Prostate gland (tissue), 2 donors: ENCODE results near the gene TMEM150B. TPM values are rescaled to one million over a fixed set of nuclear protein-coding genes. Genes with fewer than 3 reads are reported as not detected.

Experiments
- DNase-seq: peaks from one replicate; pipeline ENCODE4 v3.0.0-alpha.2; 2019; ENCODE audit warnings: low spot score
- H3K27ac ChIP-seq, 2 donors: fragments of 200-600 bp; sonication (generic); 2 replicates each; pipeline ENCODE4 v1.5.1; 2017 to 2019
- H3K27me3 ChIP-seq: fragments of 200-600 bp; sonication (generic); replicated peaks from 2 replicates; pipeline ENCODE4 v1.5.1; 2019; ENCODE audit not compliant: insufficient read depth
- H3K36me3 ChIP-seq, 2 donors: fragments of 200-600 bp; sonication (generic); 1 replicate in 1 of 2; 2 replicates in 1 of 2; pipeline versions ENCODE4 v1.5.1 to v1.8.1; 2017 to 2019
- H3K4me1 ChIP-seq: fragments of 200-600 bp; sonication (generic); replicated peaks from 2 replicates; pipeline ENCODE4 v1.5.1; 2019
- H3K4me3 ChIP-seq, 2 donors: fragments of 200-600 bp; sonication (generic); 2 replicates each; pipeline ENCODE4 v1.5.1; 2017 to 2019
- H3K9me3 ChIP-seq: fragments of 200-600 bp; sonication (generic); 2 replicates; pipeline ENCODE4 v1.5.1; 2017
- CTCF ChIP-seq, 4 experiments: fragments of 200-600 bp in 2 of 4; fragments of 450-650 bp in 2 of 4; sonication (generic) in 2 of 4; IDR thresholded peaks; 1 replicate in 3 of 4; 2 replicates in 1 of 4; pipeline ENCODE4 v1.5.1; 2016 to 2019; ENCODE audit warnings: antibody characterized with exemption in 4 of 4, mild to moderate bottlenecking in 2 of 4, moderate library complexity in 2 of 4
- POLR2A ChIP-seq: fragments of 450-650 bp; IDR thresholded peaks from one replicate; pipeline ENCODE4 v1.6.1; 2016; ENCODE audit warnings: antibody characterized with exemption, mild to moderate bottlenecking
- POLR2AphosphoS5 ChIP-seq: sonication (generic); formaldehyde crosslinking; IDR thresholded peaks from one replicate; pipeline ENCODE4 v1.6.1; 2017; ENCODE audit warnings: antibody characterized with exemption
- WGBS: methylation state at CpG from one replicate; pipeline ENCODE4 v1.1.5; 2018; 5-methylcytosine and 5-hydroxymethylcytosine counted together
- intact Hi-C: fragments of 100-400 bp; cut with DNase I; formaldehyde crosslinking; loops from one replicate; pipeline ENCODE4 v1.14.2; 2022
- total RNA-seq, 2 donors: library from RNA; depleted of rRNA; stranded (reverse); fragments of >200 nt; gene quantifications; one replicate each; pipeline ENCODE4 v1.1.0, GENCODE V29; 2016

The TMEM150B gene
- total RNA-seq, 2 donors from 2014 or later, result not detected

- no peak for DNase-seq
- no peak for TF ChIP-seq POLR2AphosphoS5
- no peak for TF ChIP-seq CTCF (IDR thresholded peaks at IDR 0.05)
- TF ChIP-seq POLR2A, result no peak
- Histone ChIP-seq H3K4me3 (no peak overlapping the region), H3K4me1 (no peaks in the 10 kb centered on the region), H3K27ac (no peak overlapping the region), H3K9me3 (no peaks in the 10 kb centered on the region), H3K27me3 (no peaks in the 10 kb centered on the region), H3K36me3 (no peaks in the 10 kb centered on the region)
- intact Hi-C loops, result no loop called here
- 46% methylated on average over 12 of the region's 12 CpGs for WGBS
These were observed 2.8 kb downstream of the TMEM150B start for GRCh38 chr19:55322204-55322885.

DNA sequence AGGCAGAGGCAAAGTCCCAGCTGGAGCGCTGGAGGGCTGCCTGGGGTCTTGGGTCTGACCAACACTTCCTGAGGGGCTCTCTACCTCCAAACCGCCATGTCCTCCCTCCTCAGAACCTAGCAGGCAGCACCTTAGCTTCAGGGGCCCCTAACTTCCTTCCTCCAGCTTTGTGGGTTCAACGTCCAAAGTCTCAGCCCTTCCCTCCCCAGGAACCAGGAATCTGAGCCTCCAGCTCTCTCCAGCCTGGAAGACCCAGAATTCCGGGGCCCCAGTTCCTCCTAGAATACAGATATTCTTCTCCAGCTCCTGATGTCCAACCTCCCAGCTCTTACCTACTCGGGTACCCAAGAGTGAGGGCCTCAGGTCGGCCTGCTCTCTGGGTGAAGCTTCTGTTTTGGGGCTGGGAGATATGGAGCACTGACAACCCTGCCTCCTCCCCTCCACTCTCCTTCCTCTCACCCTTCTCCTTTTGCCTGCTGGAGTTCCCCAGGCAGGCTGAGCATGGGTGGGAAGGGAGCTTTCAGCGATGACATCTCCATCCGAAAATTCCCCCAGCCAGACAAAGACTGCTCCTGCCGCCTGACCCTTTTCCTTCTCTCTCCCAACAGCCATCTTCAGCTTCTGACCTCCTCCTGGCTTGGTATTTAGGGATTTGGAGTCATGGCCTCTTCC is 3.5 kb downstream of the TMEM150B start:
- 79% methylated on average over 9 of the region's 9 CpGs for WGBS
- Histone ChIP-seq H3K4me1 (no peaks in the 10 kb centered on the region), H3K36me3 (no peaks in the 10 kb centered on the region), H3K27ac (no peak overlapping the region), H3K9me3 (no peaks in the 10 kb centered on the region), H3K4me3 (no peak overlapping the region), H3K27me3 (no peaks in the 10 kb centered on the region)
- no peak for TF ChIP-seq POLR2AphosphoS5
- no peak for TF ChIP-seq CTCF (IDR thresholded peaks at IDR 0.05)
- TF ChIP-seq POLR2A, result no peak
- intact Hi-C loops, result no loop called here
- no peak for DNase-seq

DNA sequence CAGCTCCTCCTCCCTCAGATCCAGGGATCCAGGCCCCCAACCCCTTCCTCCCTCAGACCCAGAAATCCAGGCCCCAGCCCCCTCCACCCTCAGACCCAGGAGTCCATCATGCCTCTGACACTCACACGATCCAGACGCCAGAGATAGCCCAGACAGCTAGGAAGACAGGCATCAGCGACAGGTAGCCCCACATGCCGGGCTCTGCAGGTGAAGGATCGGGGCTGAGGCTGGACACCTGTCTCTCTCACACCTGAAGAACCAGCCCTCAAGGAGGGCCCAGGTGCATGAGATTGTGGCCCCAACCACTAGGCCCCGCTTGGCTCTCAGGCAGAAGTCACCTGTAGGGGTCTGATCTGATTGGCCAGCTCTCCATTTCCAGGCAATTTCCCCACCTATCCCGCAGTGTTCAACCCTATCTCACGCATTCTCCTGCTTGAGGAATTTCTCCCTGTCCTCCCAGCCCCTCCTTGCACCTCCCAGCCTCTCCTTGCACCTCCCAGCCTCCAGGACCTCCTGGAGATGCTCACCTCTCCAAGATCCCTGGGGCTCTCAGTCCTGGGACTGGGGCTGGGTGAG is 4.2 kb downstream of the TMEM150B start:
- TF ChIP-seq POLR2A, result no peak
- no peak for TF ChIP-seq POLR2AphosphoS5
- TF ChIP-seq CTCF (IDR thresholded peaks at IDR 0.05), result no peak
- intact Hi-C loops, result no loop called here
- DNase-seq, result no peak
- no peak overlapping the region for H3K4me3 ChIP-seq
- H3K4me1 ChIP-seq, result no peaks in the 10 kb centered on the region
- 82% methylated on average over 8 of the region's 8 CpGs for WGBS
- no peaks in the 10 kb centered on the region for H3K9me3 ChIP-seq
- no peak overlapping the region for H3K27ac ChIP-seq
- H3K27me3 ChIP-seq, result no peaks in the 10 kb centered on the region
- H3K36me3 ChIP-seq, result no peaks in the 10 kb centered on the region

GRCh38 chr19:55319785-55320184 is 5.4 kb downstream of the TMEM150B start:
- H3K27me3 ChIP-seq, result no peaks in the 10 kb centered on the region
- H3K9me3 ChIP-seq, result no peaks in the 10 kb centered on the region
- H3K4me3 ChIP-seq, result no peak overlapping the region
- WGBS, result 19% methylated on average over 21 of the region's 21 CpGs
- intact Hi-C loops, result no loop called here
- TF ChIP-seq CTCF (IDR thresholded peaks at IDR 0.05) (no peak), POLR2AphosphoS5 (no peak), POLR2A (no peak)
- H3K4me1 ChIP-seq, result no peaks in the 10 kb centered on the region
- DNase-seq, result no peak
- no peak overlapping the region for H3K27ac ChIP-seq
- H3K36me3 ChIP-seq, result no peaks in the 10 kb centered on the region

GRCh38 chr19:55316646-55317045 is 8.5 kb downstream of the TMEM150B start:
- intact Hi-C loops, result no loop called here
- Histone ChIP-seq H3K36me3 (no peaks in the 10 kb centered on the region), H3K4me1 (no peaks in the 10 kb centered on the region), H3K27me3 (no peaks in the 10 kb centered on the region), H3K4me3 (no peak overlapping the region), H3K27ac (no peak overlapping the region), H3K9me3 (no peaks in the 10 kb centered on the region)
- no peak for DNase-seq
- 86% methylated on average over 8 of the region's 8 CpGs for WGBS
- TF ChIP-seq POLR2AphosphoS5 (no peak), POLR2A (no peak), CTCF (IDR thresholded peaks at IDR 0.05) (no peak)
